CD4-positive, alpha-beta T cell treated with Interleukin-10 for 1 hour (primary cell): Measurements from ENCODE around the gene NOL3.
A peak's percentile ranks its signal among the peaks of the same experiment; 100 is the strongest.

Experiments
- DNase-seq: peaks from one replicate; pipeline ENCODE4 v3.0.0-alpha.2; 2020

NOL3 gene

DNA sequence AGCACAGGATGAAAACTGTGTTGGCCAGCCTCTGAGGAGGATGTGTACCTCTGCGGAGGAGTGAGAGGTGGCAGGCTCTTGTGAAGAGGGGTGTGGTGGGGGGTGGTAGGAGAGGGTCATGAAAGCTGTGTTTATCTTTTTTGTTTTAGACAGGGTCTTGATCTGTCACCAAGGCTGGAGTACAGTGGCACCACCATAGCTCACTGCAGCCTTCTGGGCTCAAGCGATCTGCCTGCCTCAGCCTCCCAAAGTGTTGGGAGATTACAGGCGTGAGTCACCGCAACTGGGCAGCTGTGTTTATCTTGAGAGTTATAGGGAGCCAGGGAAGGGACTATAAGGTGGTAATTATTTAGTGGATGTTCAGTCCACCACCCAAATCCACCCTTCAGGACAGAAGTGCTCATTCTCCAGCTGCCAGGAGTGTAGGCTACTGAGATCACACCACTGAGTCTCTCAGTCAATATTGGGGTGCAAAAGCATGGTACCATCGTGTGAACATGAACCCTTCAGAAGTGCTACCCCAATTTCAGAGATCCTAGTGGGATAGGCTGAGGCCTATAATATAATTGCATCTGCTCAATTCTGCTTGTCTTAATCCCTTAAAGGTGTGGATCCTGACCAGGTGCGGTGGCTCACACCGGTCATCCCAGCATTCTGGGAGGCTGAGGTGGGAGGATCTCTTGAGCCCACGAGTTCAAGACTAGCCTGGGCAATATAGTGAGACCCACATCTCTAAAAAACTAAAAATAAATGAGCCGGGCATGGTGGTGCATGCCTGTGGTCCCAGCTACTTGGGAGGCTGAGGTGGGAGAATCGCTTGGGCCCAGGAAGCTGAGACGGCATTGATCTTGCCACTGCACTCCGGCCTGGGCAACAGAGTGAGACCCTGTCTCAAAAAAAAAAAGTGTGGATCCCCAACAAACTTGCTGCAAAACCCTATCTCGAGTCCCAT, 20.4 kb downstream of the NOL3 start:
- DNase-seq: no peak

DNA sequence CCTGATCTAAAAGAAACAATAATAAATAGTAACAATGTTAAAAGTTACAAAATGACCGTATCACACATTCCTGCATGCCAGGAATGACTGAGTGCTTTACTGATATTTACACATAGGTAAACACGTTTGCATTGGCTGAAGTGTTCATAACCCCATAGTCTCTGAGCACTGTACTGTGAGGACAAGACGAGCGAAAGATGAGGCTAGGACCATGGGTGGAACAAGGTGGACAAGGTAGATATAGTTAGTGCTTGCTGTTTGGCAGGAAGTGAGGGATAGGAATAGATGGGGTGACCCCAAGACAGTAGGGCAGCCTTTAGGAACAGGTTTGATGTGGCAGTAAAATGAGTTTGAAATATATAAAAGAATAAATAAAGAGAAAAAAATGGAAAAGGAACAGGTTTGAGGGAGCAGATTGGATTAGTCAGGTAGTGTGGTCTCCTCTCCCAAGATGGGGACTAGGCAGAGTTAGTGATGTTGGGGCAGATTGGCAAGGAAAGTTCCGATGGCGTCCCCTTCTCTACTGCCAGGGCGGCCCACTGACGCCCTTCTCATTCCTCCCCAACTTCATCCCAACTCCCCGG, 21.2 kb downstream of the NOL3 start:
- DNase-seq: no peak

DNA sequence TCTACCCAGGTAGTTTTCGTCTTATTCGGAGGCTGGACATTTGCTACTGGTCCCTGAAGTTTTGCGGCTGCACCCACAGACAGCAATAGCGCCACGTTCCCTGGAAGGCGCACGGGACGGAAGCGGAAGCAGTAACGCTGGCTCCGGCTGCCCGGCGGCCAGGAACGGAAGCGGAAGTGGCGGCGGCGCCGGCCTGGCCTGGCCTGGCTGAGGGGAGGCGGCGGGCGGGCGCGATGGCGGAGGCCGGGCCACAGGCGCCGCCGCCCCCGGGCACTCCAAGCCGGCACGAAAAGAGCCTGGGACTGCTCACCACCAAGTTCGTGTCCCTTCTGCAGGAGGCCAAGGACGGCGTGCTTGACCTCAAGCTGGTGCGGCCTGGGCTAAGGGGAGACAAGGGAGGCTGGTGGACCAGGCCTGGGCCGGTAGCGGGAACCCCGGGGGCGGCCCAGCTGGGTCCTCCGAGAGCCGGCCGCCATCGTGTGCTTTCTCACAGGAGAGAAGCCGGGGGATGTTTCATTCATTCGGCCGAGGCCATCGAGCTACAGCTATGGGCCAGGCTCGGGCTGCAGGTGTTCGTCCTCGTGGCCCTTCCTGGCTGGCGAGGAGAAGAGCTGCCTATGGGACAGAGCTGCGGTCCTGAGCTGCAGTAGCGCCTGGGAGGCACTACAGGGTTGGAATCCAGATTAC, 21.8 kb downstream of the NOL3 start, which contains the start of gene E2F4:
Gene E2F4 (plus strand): TSS at position 161 of the 687 bp plus-strand sequence. CDS start 73 bp downstream, at position 234.
- DNase-seq: peak; percentile 89

DNA sequence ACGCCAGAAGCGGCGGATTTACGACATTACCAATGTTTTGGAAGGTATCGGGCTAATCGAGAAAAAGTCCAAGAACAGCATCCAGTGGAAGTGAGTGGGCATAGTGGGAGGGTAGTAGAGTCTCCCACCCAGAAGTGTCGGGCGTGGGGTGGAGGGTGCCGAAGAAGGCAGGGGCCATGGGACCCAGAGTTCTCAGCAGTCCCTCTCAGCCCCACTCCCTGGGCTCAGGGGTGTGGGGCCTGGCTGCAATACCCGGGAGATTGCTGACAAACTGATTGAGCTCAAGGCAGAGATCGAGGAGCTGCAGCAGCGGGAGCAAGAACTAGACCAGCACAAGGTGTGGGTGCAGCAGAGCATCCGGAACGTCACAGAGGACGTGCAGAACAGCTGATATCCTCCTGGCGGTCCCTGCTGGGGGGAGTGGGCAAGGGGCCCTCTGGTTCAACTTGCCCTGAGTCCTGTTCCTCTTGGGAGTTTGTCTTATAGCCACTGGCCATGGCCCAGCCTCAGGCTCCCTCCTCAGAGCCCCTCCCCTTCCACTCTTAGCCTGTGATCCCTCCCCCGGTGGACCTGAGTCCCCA, 22.5 kb downstream of the NOL3 start:
- DNase-seq: no peak

DNA sequence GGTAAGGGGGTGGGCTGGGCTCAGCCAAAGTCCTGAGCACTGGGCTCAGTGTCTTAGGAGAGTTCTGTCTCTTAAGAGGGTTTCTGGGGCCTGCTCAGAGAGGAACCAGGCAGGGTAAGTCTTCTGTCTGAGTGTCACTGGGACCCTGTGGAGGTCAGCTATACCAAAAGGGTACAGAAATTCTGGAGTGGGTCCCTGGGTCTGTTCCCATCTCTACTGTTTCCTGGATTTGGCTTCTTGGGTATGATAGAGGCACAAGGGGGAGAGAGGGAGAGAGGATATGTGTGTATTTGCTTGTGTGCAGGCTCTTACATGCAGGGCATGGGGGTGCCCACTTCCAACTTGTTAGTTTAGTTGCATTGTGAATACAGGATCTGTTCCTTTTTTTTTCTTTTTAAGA, 23.2 kb downstream of the NOL3 start:
- DNase-seq: no peak

DNA sequence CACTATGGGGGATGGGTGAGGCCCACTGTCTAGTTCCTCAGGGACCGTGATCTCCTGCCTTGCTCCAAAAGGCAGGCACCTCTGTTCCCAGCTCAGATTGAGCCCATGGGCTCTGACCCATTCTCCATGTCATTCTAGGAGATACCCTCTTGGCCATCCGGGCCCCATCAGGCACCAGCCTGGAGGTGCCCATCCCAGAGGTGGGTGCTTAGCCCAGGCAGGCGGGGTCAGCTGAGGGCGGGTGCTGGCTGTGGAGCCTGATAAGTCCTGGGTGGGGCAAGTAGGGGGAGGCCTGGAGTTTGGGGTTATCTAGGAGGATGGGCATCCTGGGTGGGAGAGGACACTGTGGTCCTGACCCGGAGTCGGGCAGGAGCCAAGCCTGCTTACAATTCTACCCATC, 23.9 kb downstream of the NOL3 start:
- no peak for DNase-seq

DNA sequence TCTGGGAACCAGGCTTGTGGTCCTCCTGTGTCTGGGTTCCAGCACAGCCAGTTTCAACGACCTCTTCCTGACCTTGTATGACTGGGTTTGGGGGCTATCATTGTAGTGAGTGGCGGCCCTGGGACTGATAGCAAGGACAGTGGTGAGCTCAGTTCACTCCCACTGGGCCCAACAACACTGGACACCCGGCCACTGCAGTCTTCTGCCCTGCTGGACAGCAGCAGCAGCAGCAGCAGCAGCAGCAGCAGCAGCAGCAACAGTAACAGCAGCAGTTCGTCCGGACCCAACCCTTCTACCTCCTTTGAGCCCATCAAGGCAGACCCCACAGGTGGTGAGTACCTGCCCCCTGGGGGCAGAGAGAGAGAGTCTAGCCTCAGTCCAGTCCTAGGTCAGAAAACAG, 25.3 kb downstream of the NOL3 start:
- no peak for DNase-seq

DNA sequence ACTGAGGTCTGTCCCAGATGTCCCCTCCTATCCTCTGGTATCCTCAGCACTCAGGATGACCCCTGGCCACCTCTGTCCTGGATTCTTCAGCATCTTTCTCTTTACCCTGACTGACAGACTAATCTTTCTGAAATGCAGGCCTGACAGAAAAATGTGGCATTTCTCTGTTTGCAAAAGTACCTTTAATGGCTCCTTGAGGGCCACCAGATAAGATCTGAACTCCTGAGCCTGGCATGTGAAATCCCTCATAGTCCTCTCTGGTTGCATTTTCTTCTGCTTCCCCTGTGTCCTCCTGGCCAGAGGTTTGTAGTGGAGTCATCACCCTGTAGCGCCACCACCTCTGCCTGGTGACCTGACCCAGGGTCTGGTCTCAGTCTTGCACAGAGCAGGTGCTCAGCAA, 26.5 kb downstream of the NOL3 start:
- DNase-seq: no peak

DNA sequence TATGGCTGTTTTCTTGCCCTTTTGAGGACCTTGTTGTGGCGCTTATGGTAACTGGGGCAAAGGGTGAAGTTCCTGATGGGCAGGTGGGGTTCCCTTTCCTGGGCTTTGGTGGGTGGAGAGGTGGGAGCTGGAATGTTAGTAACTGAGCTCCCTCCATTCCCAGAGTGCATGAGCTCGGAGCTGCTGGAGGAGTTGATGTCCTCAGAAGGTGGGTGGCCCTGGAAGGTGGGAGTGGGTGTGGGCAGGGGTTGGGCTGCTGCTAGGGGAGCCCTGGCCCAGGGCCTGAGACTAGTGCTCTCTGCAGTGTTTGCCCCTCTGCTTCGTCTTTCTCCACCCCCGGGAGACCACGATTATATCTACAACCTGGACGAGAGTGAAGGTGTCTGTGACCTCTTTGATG, 27.4 kb downstream of the NOL3 start:
- no peak for DNase-seq

DNA sequence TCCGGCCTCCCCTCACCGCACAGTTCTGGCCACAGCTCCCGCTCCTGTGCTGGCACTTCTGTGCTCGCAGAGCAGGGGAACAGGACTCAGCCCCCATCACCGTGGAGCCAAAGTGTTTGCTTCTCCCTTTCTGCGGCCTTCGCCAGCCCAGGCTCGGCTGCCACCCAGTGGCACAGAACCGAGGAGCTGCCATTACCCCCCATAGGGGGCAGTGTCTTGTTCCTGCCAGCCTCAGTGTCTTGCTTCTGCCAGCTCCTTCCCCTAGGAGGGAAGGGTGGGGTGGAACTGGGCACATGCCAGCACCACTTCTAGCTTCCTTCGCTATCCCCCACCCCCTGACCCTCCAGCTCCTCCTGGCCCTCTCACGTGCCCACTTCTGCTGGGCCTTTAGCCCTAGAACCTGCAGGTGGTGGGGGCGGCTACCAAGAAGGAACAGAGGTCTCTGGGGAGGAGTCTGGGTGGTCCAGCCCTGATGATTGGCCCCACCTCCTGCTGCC, 27.9 kb downstream of the NOL3 start:
- DNase-seq: peak; percentile 38

DNA sequence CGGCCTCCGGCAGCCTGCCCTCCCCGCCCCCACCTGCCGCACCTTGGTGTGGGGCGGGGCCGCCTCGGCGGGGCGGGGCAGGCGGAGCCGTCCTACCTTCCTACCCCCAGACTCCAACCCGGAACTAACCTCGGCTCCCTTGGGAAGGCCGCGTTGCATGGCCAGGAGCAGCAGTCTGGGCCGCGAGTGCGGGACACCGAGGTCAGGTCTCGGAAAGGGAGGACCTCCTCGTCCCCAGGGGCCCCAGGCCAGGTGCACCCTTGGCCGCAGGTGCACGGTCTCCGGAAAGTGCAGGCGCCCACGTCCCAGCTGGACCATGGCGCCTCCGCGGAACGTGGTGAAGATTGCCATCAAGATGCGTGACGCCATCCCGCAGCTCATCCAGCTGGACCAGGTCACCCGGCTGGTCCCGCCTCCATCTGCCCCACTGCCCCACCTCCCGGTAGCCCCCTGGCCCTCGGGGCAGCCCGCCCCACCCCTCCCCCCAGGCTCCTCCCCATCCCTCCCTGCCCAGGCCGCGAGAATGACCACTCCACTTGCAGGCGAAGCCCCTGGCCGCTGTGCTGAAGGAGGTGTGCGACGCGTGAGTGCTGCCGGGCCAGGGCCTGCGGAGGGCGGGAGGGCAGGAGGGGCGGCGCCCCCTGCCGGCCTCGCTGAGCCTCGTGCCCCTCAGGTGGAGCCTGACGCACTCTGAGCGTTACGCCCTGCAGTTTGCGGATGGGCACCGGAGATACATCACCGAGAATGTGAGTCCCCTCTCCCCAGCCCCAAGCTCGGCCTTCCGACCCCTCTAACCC, 28.9 kb downstream of the NOL3 start, which contains the start of gene ELMO3:
Gene ELMO3 (plus strand): TSS at position 121 of the 797 bp plus-strand sequence. CDS start 196 bp downstream, at position 317.
- DNase-seq: no peak

DNA sequence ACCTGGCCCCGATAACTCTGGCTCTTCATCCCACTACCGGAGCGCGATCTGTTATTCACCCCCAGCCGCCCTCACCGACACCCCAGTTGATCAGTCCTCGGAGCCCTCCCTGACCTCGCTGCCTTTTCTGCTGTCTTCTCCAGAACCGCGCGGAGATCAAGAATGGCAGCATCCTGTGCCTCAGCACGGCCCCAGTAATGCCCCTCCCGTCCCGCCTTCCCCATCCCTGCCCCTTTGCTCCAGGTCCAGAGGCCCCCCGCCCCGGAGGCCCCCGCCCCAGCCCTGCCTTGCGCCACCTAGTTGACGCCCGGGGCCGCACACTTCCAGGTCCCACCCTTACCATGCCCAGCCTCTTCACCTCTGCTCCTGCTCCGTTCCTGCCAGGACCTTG, 29.5 kb downstream of the NOL3 start:
- no peak for DNase-seq

DNA sequence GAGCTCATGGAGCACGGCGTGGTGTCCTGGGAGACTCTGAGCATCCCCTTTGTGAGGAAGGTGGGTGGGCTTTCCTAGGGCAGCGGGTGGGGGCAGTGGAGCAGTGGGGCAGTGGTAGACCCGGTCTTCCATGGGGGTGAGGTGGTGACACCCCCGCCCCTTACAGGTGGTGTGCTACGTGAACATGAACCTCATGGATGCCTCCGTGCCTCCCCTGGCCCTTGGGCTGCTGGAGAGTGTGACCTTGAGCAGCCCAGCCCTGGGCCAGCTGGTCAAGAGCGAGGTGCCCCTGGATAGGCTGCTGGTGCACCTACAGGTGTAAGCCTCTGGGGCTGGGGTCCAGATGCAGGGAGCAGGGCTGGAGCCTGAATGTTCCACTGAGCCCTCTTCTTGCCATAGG, 30.2 kb downstream of the NOL3 start:
- DNase-seq: no peak

DNA sequence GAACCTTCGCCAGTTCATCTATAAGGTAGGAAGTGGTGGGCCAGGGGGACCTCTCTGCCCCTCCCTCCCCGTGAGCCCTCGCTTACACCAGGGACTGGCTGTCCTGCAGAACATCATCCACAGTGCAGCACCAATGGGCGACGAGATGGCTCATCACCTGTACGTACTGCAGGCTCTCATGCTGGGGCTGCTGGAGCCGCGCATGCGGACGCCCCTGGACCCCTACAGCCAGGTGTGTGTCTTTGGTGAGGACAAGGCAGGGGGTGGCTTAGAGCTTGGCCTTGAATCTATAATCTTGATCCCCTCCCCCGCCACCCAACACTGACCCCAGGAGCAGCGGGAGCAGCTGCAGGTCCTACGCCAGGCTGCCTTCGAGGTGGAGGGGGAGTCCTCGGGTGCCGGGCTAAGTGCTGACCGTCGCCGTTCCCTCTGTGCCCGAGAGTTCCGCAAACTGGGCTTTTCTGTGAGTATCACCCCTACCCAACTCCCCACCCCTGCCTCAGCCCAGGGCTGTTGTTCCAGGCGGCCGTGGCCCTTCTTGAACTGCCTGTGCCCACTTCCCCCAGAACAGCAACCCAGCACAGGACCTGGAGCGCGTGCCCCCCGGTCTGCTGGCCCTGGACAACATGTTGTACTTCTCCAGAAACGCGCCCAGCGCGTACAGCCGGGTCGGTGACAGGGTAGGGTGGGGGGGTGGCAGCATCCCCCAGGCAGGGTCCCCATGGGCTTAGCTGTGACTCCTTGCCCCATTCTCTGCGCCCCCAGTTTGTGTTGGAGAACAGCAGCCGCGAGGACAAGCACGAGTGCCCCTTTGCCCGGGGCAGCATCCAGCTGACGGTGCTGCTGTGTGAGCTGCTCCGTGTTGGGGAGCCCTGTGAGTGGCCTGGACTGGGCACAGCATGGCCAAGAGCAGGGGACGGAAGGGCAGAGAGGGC, 31.3 kb downstream of the NOL3 start:
- DNase-seq: no peak

DNA sequence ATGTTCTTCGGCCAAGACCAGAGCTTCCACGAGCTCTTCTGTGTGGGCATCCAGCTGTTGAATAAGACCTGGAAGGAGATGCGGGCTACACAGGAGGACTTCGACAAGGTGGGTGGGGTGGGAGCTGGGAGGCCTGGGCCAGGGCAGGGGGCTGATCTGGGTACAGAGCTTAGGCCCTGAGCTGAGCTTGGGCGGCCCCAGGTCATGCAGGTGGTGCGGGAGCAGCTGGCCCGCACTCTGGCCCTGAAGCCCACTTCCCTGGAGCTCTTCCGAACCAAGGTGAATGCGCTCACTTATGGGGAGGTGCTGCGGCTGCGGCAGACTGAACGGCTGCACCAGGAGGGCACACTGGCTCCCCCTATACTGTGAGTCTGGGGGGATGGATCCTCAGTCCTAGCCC, 32.1 kb downstream of the NOL3 start:
- no peak for DNase-seq

DNA sequence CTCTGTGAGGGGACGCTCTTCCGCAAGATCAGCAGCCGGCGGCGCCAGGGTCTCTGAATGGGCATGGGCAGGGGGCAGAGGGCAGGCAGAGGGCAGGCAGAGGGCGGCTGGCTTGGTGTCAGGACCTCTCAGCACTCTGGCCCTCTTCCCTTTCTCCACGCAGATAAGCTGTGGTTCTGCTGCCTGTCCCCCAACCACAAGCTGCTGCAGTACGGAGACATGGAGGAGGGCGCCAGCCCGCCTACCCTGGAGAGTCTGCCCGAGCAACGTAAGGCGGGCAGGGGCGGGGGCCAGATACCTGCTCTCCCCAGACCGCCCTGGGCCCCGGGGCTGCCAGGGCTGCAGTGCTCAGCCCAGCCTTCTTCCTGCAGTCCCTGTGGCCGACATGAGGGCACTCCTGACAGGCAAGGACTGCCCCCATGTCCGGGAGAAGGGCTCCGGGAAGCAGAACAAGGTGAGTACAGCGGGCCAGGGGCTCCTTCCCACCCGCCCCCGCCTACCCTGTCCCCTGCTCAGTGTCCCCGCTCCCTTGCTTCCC, 32.7 kb downstream of the NOL3 start:
- DNase-seq: no peak

DNA sequence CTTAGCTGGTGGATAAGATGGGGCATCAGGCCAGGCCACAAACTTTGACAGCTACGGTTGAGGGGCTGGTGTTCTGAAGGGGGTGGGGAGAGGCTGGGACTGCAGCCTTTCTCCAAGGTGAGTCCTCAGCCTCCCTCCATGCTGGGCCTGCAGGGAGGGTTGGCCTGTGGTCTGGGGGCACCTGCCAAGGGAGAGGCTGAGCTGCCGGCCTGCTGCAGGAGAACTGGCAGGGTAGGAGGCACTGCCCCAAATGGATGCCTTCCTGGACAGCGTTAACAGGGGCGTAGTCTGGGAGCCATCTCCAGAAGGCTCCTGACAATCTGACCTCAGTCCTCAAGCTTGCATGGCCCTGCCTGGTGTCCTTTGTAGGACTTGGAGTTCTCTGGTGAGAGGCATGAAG, 33.7 kb downstream of the NOL3 start:
- DNase-seq: no peak

DNA sequence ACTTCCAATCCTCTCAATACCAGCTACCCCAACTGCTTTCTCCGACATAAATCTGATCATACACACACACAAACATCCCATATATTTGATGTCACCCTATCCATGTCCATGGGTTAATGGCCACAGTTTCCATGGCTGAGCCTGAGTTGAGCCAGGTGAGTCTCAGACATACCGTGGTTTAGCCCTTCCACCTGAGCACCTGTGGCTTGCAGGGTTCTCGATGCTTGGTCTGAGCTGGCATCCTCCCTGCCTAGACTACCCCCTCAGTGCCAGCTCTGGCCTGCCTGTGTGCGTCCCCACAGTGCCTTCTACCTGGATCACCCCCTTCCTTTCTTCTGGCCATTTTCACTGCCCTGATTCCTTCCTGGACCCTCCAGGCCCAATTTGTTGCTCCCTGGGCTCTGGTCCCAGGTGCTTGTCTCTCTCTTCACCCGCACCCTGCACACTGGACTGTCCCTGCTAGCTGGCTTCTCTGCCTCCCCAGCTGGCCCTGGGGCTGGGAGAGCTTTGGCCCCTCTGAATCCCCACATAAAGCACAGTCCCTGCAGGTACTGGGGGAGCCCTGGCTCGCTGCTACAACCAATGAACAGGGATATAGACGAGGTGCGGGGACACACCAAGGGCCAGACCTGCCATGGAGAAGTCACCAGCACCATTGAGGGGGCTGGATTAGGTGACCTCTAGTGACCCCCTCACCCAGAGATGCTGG, 35.9 kb downstream of the NOL3 start:
- DNase-seq: no peak

DNA sequence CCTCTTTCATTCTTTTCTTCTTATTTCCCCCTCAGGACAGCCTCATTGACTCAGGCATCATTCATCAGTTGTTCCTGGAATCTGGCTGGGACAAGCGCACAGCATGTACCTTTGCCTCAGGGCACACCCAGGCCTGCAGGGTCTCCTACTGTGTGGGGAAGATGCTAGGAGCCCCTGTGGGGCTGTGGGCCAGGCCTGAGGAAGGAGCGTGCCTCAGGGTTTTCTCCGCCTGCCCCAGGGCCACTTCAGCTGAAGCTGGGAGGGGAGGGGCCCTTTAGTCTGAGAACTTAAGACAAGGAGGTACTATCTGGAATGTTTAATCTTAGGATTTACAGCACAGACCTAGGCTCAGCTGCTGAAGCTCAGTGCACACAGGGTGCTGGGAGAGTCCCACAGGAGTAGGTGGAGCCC, 36.5 kb downstream of the NOL3 start:
- DNase-seq: no peak
